Measurements from ENCODE around the gene GGCT.

GRCh38 chr7:30474485-30474884 is 30.1 kb downstream of the GGCT start:
- TF ChIP-seq, protein P1, sequence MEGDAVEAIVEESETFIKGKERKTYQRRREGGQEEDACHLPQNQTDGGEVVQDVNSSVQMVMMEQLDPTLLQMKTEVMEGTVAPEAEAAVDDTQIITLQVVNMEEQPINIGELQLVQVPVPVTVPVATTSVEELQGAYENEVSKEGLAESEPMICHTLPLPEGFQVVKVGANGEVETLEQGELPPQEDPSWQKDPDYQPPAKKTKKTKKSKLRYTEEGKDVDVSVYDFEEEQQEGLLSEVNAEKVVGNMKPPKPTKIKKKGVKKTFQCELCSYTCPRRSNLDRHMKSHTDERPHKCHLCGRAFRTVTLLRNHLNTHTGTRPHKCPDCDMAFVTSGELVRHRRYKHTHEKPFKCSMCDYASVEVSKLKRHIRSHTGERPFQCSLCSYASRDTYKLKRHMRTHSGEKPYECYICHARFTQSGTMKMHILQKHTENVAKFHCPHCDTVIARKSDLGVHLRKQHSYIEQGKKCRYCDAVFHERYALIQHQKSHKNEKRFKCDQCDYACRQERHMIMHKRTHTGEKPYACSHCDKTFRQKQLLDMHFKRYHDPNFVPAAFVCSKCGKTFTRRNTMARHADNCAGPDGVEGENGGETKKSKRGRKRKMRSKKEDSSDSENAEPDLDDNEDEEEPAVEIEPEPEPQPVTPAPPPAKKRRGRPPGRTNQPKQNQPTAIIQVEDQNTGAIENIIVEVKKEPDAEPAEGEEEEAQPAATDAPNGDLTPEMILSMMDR (IDR thresholded peaks at IDR 0.05): no peak
- TF ChIP-seq POLR2A (IDR thresholded peaks at IDR 0.05): no peak
